IgD-negative memory B cell (primary cell): ENCODE data around the gene ASIC4. TPM values are rescaled to one million over a fixed set of nuclear protein-coding genes. Genes with fewer than 3 reads are reported as not detected.

Experiments
- H3K27ac Mint-ChIP-seq, 3 donors: one replicate each; pipeline ENCODE4 v1.8.0; 2020 to 2022; ENCODE audit warnings: mild to moderate bottlenecking in 3 of 3, mixed read lengths in 3 of 3, moderate library complexity in 1 of 3
- H3K27me3 Mint-ChIP-seq: one replicate; pipeline ENCODE4 v1.8.0; 2021; ENCODE audit warnings: mixed read lengths
- H3K36me3 Mint-ChIP-seq: one replicate; pipeline ENCODE4 v1.8.0; 2020; ENCODE audit warnings: mild to moderate bottlenecking, mixed read lengths
- H3K4me1 Mint-ChIP-seq, 3 donors: one replicate each; pipeline ENCODE4 v1.8.0; 2020 to 2022; ENCODE audit warnings: mixed read lengths in 3 of 3, mild to moderate bottlenecking in 1 of 3
- H3K4me3 Mint-ChIP-seq, 4 donors: one replicate each; pipeline ENCODE4 v1.8.0; 2020 to 2022; ENCODE audit warnings: mild to moderate bottlenecking in 4 of 4, mixed read lengths in 4 of 4, moderate library complexity in 3 of 4
- H3K9me3 Mint-ChIP-seq, 3 donors: one replicate each; pipeline ENCODE4 v1.8.0; 2020 to 2021; ENCODE audit warnings: mixed read lengths in 3 of 3, mild to moderate bottlenecking in 1 of 3
- polyA plus RNA-seq: library from polyadenylated mRNA; unstranded; fragments of 300-500 nt; fragmentation: Illumina TruSeq; gene quantifications from one replicate; pipeline ENCODE4 v1.2.3, GENCODE V29; 2021

The ASIC4 gene
- polyA plus RNA-seq, 1 donor from 2014 or later = not detected

- H3K4me1 Mint-ChIP-seq = peaks cover 6 to 30% (median 8%) of the 10 kb centered on the region in 3 donors
- no peaks in the 10 kb centered on the region for H3K36me3 Mint-ChIP-seq
- H3K27ac Mint-ChIP-seq = no peak overlapping the region
- peaks cover 12% of the 10 kb centered on the region for H3K27me3 Mint-ChIP-seq
- peak overlapping the region in 1 of 4 donors; percentile 33 for H3K4me3 Mint-ChIP-seq
- H3K9me3 Mint-ChIP-seq = no peaks in the 10 kb centered on the region
Observed at GRCh38 chr2:219539926-219540678, 25.8 kb downstream of the ASIC4 start.

- Mint-ChIP-seq H3K4me1 (peaks cover 6 to 30% (median 8%) of the 10 kb centered on the region in 3 donors), H3K27me3 (peaks cover 11% of the 10 kb centered on the region), H3K9me3 (no peaks in the 10 kb centered on the region), H3K27ac (peak overlapping the region in 1 of 3 donors; percentile 72), H3K4me3 (peak overlapping the region; percentile 17 to 94 (median 58)), H3K36me3 (no peaks in the 10 kb centered on the region)
Observed at GRCh38 chr2:219540784-219541504, 26.7 kb downstream of the ASIC4 start.

GRCh38 chr2:219541611-219542180, 27.4 kb downstream of the ASIC4 start:
- peaks cover 13% of the 10 kb centered on the region for H3K27me3 Mint-ChIP-seq
- no peaks in the 10 kb centered on the region for H3K36me3 Mint-ChIP-seq
- peak overlapping the region in 2 of 3 donors; percentile 23 to 70 for H3K27ac Mint-ChIP-seq
- H3K4me1 Mint-ChIP-seq = peaks cover 6 to 30% (median 8%) of the 10 kb centered on the region in 3 donors
- no peaks in the 10 kb centered on the region for H3K9me3 Mint-ChIP-seq
- peak overlapping the region; percentile 17 to 94 (median 66) for H3K4me3 Mint-ChIP-seq

GRCh38 chr2:219542931-219543595, 28.8 kb downstream of the ASIC4 start:
- H3K27ac Mint-ChIP-seq = peak overlapping the region; percentile 72 to 80 (median 80)
- H3K9me3 Mint-ChIP-seq = no peaks in the 10 kb centered on the region
- H3K4me3 Mint-ChIP-seq = peak overlapping the region; percentile 79 to 94 (median 86)
- no peaks in the 10 kb centered on the region for H3K36me3 Mint-ChIP-seq
- peaks cover 23% of the 10 kb centered on the region for H3K27me3 Mint-ChIP-seq
- H3K4me1 Mint-ChIP-seq = peaks cover 6 to 30% (median 8%) of the 10 kb centered on the region in 3 donors

GRCh38 chr2:219543596-219544358, 29.5 kb downstream of the ASIC4 start, which contains the start of the genes CHPF and TMEM198:
Gene CHPF (minus strand): TSS chr2:219543809. CDS start chr2:219543538, 271 bp downstream.
Gene TMEM198 (plus strand): TSS chr2:219544028. CDS start chr2:219544728, 700 bp downstream.
- peaks cover 23% of the 10 kb centered on the region for H3K27me3 Mint-ChIP-seq
- no peaks in the 10 kb centered on the region for H3K36me3 Mint-ChIP-seq
- peak within 1 kb of the TSS; percentile 72 to 80 (median 80) for H3K27ac Mint-ChIP-seq
- H3K4me3 Mint-ChIP-seq = peak within 1 kb of the TSS; percentile 81 to 94 (median 86)
- peaks cover 6 to 30% (median 8%) of the 10 kb centered on the region in 3 donors for H3K4me1 Mint-ChIP-seq
- H3K9me3 Mint-ChIP-seq = no peaks in the 10 kb centered on the region

- Mint-ChIP-seq H3K4me1 (peaks cover 6 to 30% (median 8%) of the 10 kb centered on the region in 3 donors), H3K4me3 (peak overlapping the region; percentile 81 to 86 (median 82)), H3K27me3 (peaks cover 28% of the 10 kb centered on the region), H3K36me3 (peaks cover 2% of the 10 kb centered on the region), H3K27ac (peak overlapping the region in 1 of 3 donors; percentile 72), H3K9me3 (no peaks in the 10 kb centered on the region)
Observed at GRCh38 chr2:219544567-219544966, 30.3 kb downstream of the ASIC4 start.

- H3K4me1 Mint-ChIP-seq = peaks cover 6 to 30% (median 8%) of the 10 kb centered on the region in 3 donors
- peaks cover 2% of the 10 kb centered on the region for H3K36me3 Mint-ChIP-seq
- peak overlapping the region in 1 of 3 donors; percentile 72 for H3K27ac Mint-ChIP-seq
- no peaks in the 10 kb centered on the region for H3K9me3 Mint-ChIP-seq
- H3K27me3 Mint-ChIP-seq = peaks cover 35% of the 10 kb centered on the region
- H3K4me3 Mint-ChIP-seq = peak overlapping the region in 2 of 4 donors; percentile 82 to 83
Observed at GRCh38 chr2:219545295-219545942, 31.1 kb downstream of the ASIC4 start.

- Mint-ChIP-seq H3K9me3 (no peaks in the 10 kb centered on the region), H3K4me3 (peak overlapping the region in 2 of 4 donors; percentile 18 to 40), H3K36me3 (peaks cover 2% of the 10 kb centered on the region), H3K27me3 (peaks cover 37% of the 10 kb centered on the region), H3K27ac (peak overlapping the region in 1 of 3 donors; percentile 75), H3K4me1 (peaks cover 6 to 30% (median 9%) of the 10 kb centered on the region in 3 donors)
Observed at GRCh38 chr2:219545943-219546352, 31.7 kb downstream of the ASIC4 start.

GRCh38 chr2:219547621-219548020, 33.3 kb downstream of the ASIC4 start:
- no peak overlapping the region for H3K4me3 Mint-ChIP-seq

GRCh38 chr2:219548990-219549389, 34.7 kb downstream of the ASIC4 start:
- H3K9me3 Mint-ChIP-seq = no peaks in the 10 kb centered on the region

More at GRCh38 chr2:219547621-219548020, 33.3 kb downstream of the ASIC4 start:
- Mint-ChIP-seq H3K36me3 (peaks cover 2% of the 10 kb centered on the region), H3K9me3 (no peaks in the 10 kb centered on the region), H3K4me1 (peaks cover 7 to 13% (median 7%) of the 10 kb centered on the region in 3 donors), H3K27ac (no peak overlapping the region), H3K27me3 (peaks cover 46% of the 10 kb centered on the region)

GRCh38 chr2:219549619-219550018, 35.3 kb downstream of the ASIC4 start:
- H3K36me3 Mint-ChIP-seq = peaks cover 2% of the 10 kb centered on the region
- no peak overlapping the region for H3K4me3 Mint-ChIP-seq
- H3K9me3 Mint-ChIP-seq = no peaks in the 10 kb centered on the region
- peaks cover 59% of the 10 kb centered on the region for H3K27me3 Mint-ChIP-seq
- peaks cover 1 to 4% (median 2%) of the 10 kb centered on the region in 3 donors for H3K4me1 Mint-ChIP-seq
- H3K27ac Mint-ChIP-seq = no peak overlapping the region

More at GRCh38 chr2:219548990-219549389, 34.7 kb downstream of the ASIC4 start:
- peaks cover 57% of the 10 kb centered on the region for H3K27me3 Mint-ChIP-seq
- H3K36me3 Mint-ChIP-seq = peaks cover 2% of the 10 kb centered on the region
- H3K27ac Mint-ChIP-seq = no peak overlapping the region
- no peak overlapping the region for H3K4me3 Mint-ChIP-seq
- H3K4me1 Mint-ChIP-seq = peaks cover 4 to 10% (median 5%) of the 10 kb centered on the region in 3 donors

- H3K9me3 Mint-ChIP-seq = no peaks in the 10 kb centered on the region
- H3K4me3 Mint-ChIP-seq = peak overlapping the region in 3 of 4 donors; percentile 17 to 87 (median 59)
- H3K4me1 Mint-ChIP-seq = peaks cover 0 to 2% (median 1%) of the 10 kb centered on the region in 3 donors
- H3K36me3 Mint-ChIP-seq = peaks cover 2% of the 10 kb centered on the region
- peaks cover 58% of the 10 kb centered on the region for H3K27me3 Mint-ChIP-seq
- peak overlapping the region in 2 of 3 donors; percentile 5 to 10 for H3K27ac Mint-ChIP-seq
Observed at GRCh38 chr2:219551441-219552381, 37.4 kb downstream of the ASIC4 start.
